Spleen (tissue), 11 donors: Measurements from ENCODE around the gene NRXN3. TPM values are rescaled to one million over a fixed set of nuclear protein-coding genes. Genes with fewer than 3 reads are reported as not detected.

Experiments
- DNase-seq: peaks from one replicate; pipeline ENCODE4 v3.0.0-alpha.2; 2020
- H3K27ac ChIP-seq, 8 donors: fragments of 200-600 bp; sonication (generic) in 7 of 8; 1 replicate in 4 of 8; 2 replicates in 4 of 8; pipeline versions ENCODE4 v1.5.0 to v1.8.0; 2016 to 2021; ENCODE audit warnings: inconsistent platforms in 4 of 8, mild to moderate bottlenecking in 4 of 8, moderate library complexity in 1 of 8
- H3K27me3 ChIP-seq, 7 donors: fragments of 200-600 bp; sonication (generic) in 6 of 7; replicated peaks in 1 of 7; 1 replicate in 4 of 7; 2 replicates in 3 of 7; pipeline versions ENCODE4 v1.5.0 to v1.8.0; 2016 to 2021; ENCODE audit warnings: inconsistent platforms in 3 of 7, mild to moderate bottlenecking in 1 of 7
- H3K36me3 ChIP-seq, 6 donors: fragments of 200-600 bp; sonication (generic) in 5 of 6; 1 replicate in 4 of 6; 2 replicates in 2 of 6; pipeline versions ENCODE4 v1.5.0 to v1.8.0; 2016 to 2021; ENCODE audit warnings: inconsistent platforms in 2 of 6
- H3K4me1 ChIP-seq, 6 donors: fragments of 200-600 bp; sonication (generic) in 5 of 6; 1 replicate in 3 of 6; 2 replicates in 3 of 6; pipeline versions ENCODE4 v1.5.0 to v1.8.0; 2016 to 2021; ENCODE audit warnings: inconsistent platforms in 3 of 6
- H3K4me3 ChIP-seq, 8 donors: fragments of 200-600 bp; sonication (generic) in 7 of 8; 1 replicate in 4 of 8; 2 replicates in 4 of 8; pipeline versions ENCODE4 v1.5.0 to v1.8.0; 2016 to 2021; ENCODE audit warnings: inconsistent platforms in 4 of 8, mild to moderate bottlenecking in 4 of 8, moderate library complexity in 2 of 8
- H3K9me3 ChIP-seq, 8 donors: fragments of 200-600 bp; sonication (generic) in 7 of 8; 1 replicate in 4 of 8; 2 replicates in 4 of 8; pipeline versions ENCODE4 v1.5.0 to v1.8.0; 2016 to 2021; ENCODE audit warnings: inconsistent platforms in 4 of 8
- CTCF ChIP-seq, 11 experiments: fragments of 200-600 bp in 7 of 11; fragments of 450-650 bp in 4 of 11; sonication (generic) in 4 of 11; IDR thresholded peaks in 8 of 11; conservative IDR thresholded peaks in 3 of 11; 1 replicate in 7 of 11; 2 replicates in 4 of 11; pipeline versions ENCODE4 v1.4.0 to v1.8.0; 2016 to 2021; ENCODE audit warnings: antibody characterized with exemption in 11 of 11, inconsistent platforms in 4 of 11, mild to moderate bottlenecking in 1 of 11
- POLR2A ChIP-seq, 3 donors: fragments of 450-650 bp; IDR thresholded peaks; one replicate each; pipeline ENCODE4 v1.5.1; 2017; ENCODE audit warnings: antibody characterized with exemption in 3 of 3, mild to moderate bottlenecking in 1 of 3
- POLR2AphosphoS5 ChIP-seq, 3 donors: sonication (generic); formaldehyde crosslinking; IDR thresholded peaks; one replicate each; pipeline ENCODE4 v1.5.1; 2017; ENCODE audit warnings: antibody characterized with exemption in 3 of 3
- WGBS, 5 donors: extraction: QIAGEN DNeasy Blood & Tissue Kit in 3 of 5; methylation state at CpG; one replicate each; pipeline versions ENCODE4 v1.1.5 to v1.1.7; 2013 to 2018; 5-methylcytosine and 5-hydroxymethylcytosine counted together
- intact Hi-C: fragments of 100-400 bp; cut with DNase I; formaldehyde crosslinking; loops from one replicate; pipeline ENCODE4 v1.15.0; 2023; ENCODE audit warnings: low total_unique reads
- polyA plus RNA-seq, 3 donors: library from polyadenylated mRNA; stranded (reverse); fragments of 200-250 nt; gene quantifications; one replicate each; pipeline ENCODE4 v1.2.1, GENCODE V29; 2013
- total RNA-seq, 7 donors: library from RNA; depleted of rRNA in 3 of 7; stranded (reverse); fragments of >200 nt in 3 of 7; fragmentation: NEBNext Ultra II Directional in 4 of 7; extraction: Animal tissue kit (Norgen Biotek cat#: 25700) in 4 of 7; gene quantifications; one replicate each; pipeline versions ENCODE4 v1.1.0 to v1.2.1, GENCODE V29; 2016 to 2021
- donor health status: healthy with polysubstance abuse.
- donor health status: DM: no; HTN: no; CAD: no; lungs with moderate emphysema.
- donor health status: DM: no; HTN: no; CAD: no.
- donor health status: Bipolar disorder and iron deficiency.
- donor health status: healthy.
- donor health status: DM: no; HTN: no; CAD: no.
- donor health status: DM: yes; HTN: yes; CAD: no.

The NRXN3 gene
- total and polyA plus RNA-seq, 10 donors: 0.21 to 11.5 (median 1.6) TPM

GRCh38 chr14:79502136-79502750, 1332.1 kb downstream of the NRXN3 start:
- Histone ChIP-seq H3K9me3 (no peaks in the 10 kb centered on the region), H3K36me3 (no peaks in the 10 kb centered on the region), H3K27ac (no peak overlapping the region), H3K4me3 (no peak overlapping the region), H3K4me1 (no peaks in the 10 kb centered on the region), H3K27me3 (no peaks in the 10 kb centered on the region)
- WGBS, 5 donors: 29 to 49% (median 39%) methylated on average over 3 of the region's 3 CpGs
- intact Hi-C loops: no loop called here
- TF ChIP-seq CTCF (IDR thresholded peaks at IDR 0.05 in 8 of 11, conservative IDR thresholded peaks at IDR 0.05 in 3 of 11) (no peak), POLR2AphosphoS5 (IDR thresholded peaks at IDR 0.05) (no peak), POLR2A (IDR thresholded peaks at IDR 0.05) (no peak)
- DNase-seq: no peak

DNA sequence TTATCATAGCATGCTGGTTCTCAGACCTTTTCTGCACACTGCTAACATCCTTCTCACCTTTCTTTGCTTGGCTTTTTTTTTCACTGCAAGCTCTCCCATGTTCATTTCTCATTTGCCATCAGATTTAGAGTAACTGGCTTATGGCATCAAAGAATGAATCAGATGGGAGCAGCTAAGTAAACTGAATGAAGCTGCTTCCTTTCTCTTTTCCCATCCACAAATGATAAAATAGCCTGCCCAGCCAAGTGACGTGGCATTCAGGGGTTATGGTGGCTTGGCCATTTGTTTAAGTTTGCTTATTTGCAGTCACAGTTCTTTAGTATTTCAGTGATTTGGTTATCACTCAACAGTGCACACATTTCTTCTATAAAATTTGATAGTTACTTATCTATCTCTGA, 1332.6 kb downstream of the NRXN3 start:
- intact Hi-C loops: no loop called here
- Histone ChIP-seq H3K27me3 (no peaks in the 10 kb centered on the region), H3K27ac (no peak overlapping the region), H3K36me3 (no peaks in the 10 kb centered on the region), H3K4me1 (no peaks in the 10 kb centered on the region), H3K4me3 (no peak overlapping the region), H3K9me3 (no peaks in the 10 kb centered on the region)
- TF ChIP-seq CTCF (IDR thresholded peaks at IDR 0.05 in 8 of 11, conservative IDR thresholded peaks at IDR 0.05 in 3 of 11) (no peak), POLR2AphosphoS5 (IDR thresholded peaks at IDR 0.05) (no peak), POLR2A (IDR thresholded peaks at IDR 0.05) (no peak)
- 48 to 67% (median 64%) methylated on average over 1 of the region's 1 CpG for WGBS, 5 donors
- DNase-seq: no peak

GRCh38 chr14:79510659-79511058, 1340.5 kb downstream of the NRXN3 start:
- Histone ChIP-seq H3K4me3 (no peak overlapping the region), H3K4me1 (no peaks in the 10 kb centered on the region), H3K27ac (no peak overlapping the region), H3K36me3 (no peaks in the 10 kb centered on the region), H3K9me3 (no peaks in the 10 kb centered on the region), H3K27me3 (no peaks in the 10 kb centered on the region)
- TF ChIP-seq CTCF (IDR thresholded peaks at IDR 0.05 in 8 of 11, conservative IDR thresholded peaks at IDR 0.05 in 3 of 11) (no peak), POLR2AphosphoS5 (IDR thresholded peaks at IDR 0.05) (no peak), POLR2A (IDR thresholded peaks at IDR 0.05) (no peak)
- DNase-seq: no peak
- intact Hi-C loops: no loop called here
- 38 to 66% (median 47%) methylated on average over 3 of the region's 3 CpGs for WGBS, 5 donors

DNA sequence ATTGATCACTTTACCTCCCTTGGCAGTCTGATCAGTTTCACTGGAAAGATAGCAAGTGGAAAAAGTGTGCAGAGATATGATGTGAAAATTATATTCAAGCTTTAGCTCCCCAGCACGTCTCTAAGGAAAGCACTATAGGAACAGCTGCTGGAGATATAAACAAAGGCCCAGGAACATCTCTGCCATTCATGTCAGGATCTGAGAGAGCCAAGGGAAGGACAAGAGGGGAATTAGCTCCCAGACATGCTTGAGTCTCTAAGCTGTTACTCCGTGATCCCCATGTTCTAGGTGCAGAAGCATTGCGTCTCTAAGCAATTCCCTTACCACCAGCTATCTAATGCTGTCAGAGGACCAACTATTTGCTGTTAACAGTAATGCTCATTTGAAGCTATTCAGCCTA, 1341.0 kb downstream of the NRXN3 start:
- no peaks in the 10 kb centered on the region for H3K4me1 ChIP-seq
- DNase-seq: no peak
- no peaks in the 10 kb centered on the region for H3K27me3 ChIP-seq
- intact Hi-C loops: no loop called here
- H3K4me3 ChIP-seq: no peak overlapping the region
- H3K9me3 ChIP-seq: no peaks in the 10 kb centered on the region
- 80 to 90% (median 86%) methylated on average over 3 of the region's 3 CpGs for WGBS, 5 donors
- H3K36me3 ChIP-seq: no peaks in the 10 kb centered on the region
- no peak for TF ChIP-seq CTCF (IDR thresholded peaks at IDR 0.05 in 8 of 11, conservative IDR thresholded peaks at IDR 0.05 in 3 of 11)
- no peak for TF ChIP-seq POLR2A (IDR thresholded peaks at IDR 0.05)
- no peak for TF ChIP-seq POLR2AphosphoS5 (IDR thresholded peaks at IDR 0.05)
- H3K27ac ChIP-seq: no peak overlapping the region
